Measurements from ENCODE around the gene WIPF1.
"Not testable (repeated sequence)": the region's sequence is repeated elsewhere in the genome, so short reads cannot be mapped to it uniquely, and the experiment has no call there.

GRCh38 chr2:174548021-174548420 is 49.6 kb downstream of the WIPF1 start:
- not testable (repeated sequence) for TF ChIP-seq CTCF (IDR thresholded peaks at IDR 0.05; ENCODE audit: low read depth, low read length); EZH2phosphoT487 (IDR thresholded peaks at IDR 0.05; ENCODE audit: low read depth)

Data from OCI-LY3 (cell line).